Mammary epithelial cell (primary cell): ENCODE results near the gene BMX.

Source experiments
- EZH2 ChIP-seq: IDR thresholded peaks from 2 replicates; pipeline ENCODE4 v1.6.1; 2012; ENCODE audit warnings: low read length, inconsistent platforms, borderline replicate concordance
- TF ChIP-seq, protein P1 (sequence below), 2 donors: IDR thresholded peaks in 1 of 2; conservative IDR thresholded peaks in 1 of 2; 2 replicates each; pipeline ENCODE4 v1.5.1; 2011 to 2012; ENCODE audit warnings: inconsistent platforms in 2 of 2, low read length in 2 of 2, mild to moderate bottlenecking in 2 of 2, control low read depth in 1 of 2, low read depth in 1 of 2; ENCODE audit not compliant: insufficient read depth in 1 of 2; ENCODE audit errors: extremely low read depth in 1 of 2

DNA sequence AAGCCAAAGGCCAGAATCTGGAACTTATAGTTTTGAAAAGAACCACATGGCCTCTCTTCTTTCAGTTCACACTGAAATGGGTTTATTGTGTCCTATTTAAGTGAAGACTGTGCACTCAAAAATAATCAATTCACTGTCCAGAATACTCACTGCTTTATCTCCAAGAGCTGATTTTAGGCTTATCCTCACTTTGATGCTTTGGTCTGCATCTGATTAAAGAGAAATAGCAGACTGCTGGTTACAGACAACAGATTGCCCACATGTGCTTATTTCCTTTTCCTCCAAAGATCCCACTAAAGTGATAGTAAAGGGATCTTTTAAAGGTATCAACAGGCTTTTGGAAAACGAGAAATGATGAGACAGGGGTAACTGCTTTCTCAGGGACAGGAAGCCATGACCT is 69.5 kb downstream of the BMX start:
- TF ChIP-seq, protein P1, sequence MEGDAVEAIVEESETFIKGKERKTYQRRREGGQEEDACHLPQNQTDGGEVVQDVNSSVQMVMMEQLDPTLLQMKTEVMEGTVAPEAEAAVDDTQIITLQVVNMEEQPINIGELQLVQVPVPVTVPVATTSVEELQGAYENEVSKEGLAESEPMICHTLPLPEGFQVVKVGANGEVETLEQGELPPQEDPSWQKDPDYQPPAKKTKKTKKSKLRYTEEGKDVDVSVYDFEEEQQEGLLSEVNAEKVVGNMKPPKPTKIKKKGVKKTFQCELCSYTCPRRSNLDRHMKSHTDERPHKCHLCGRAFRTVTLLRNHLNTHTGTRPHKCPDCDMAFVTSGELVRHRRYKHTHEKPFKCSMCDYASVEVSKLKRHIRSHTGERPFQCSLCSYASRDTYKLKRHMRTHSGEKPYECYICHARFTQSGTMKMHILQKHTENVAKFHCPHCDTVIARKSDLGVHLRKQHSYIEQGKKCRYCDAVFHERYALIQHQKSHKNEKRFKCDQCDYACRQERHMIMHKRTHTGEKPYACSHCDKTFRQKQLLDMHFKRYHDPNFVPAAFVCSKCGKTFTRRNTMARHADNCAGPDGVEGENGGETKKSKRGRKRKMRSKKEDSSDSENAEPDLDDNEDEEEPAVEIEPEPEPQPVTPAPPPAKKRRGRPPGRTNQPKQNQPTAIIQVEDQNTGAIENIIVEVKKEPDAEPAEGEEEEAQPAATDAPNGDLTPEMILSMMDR (conservative IDR thresholded peaks at IDR 0.05 in 1 of 2, IDR thresholded peaks at IDR 0.05 in 1 of 2; ENCODE audit: extremely low read depth in 1 of 2, insufficient read depth in 1 of 2, low read depth in 1 of 2, low read length in 2 of 2), result no peak
- no peak for TF ChIP-seq EZH2
